Neural progenitor cell (in vitro differentiated cells): ENCODE measurements around the gene GNG3. TPM values are rescaled to one million over a fixed set of nuclear protein-coding genes. Genes with fewer than 3 reads are reported as not detected.

Experiments
- DNase-seq: peaks from one replicate; pipeline ENCODE4 v3.0.0-alpha.2; 2016; ENCODE audit warnings: low spot score
- H2AFZ ChIP-seq: fragments of 200-600 bp; sonication (generic); replicated peaks from 2 replicates; pipeline ENCODE4 v1.6.1; 2016; ENCODE audit warnings: antibody characterized with exemption
- H3F3A ChIP-seq: fragments of 200-600 bp; sonication (generic); 2 replicates; pipeline ENCODE4 v1.6.1; 2016; ENCODE audit warnings: antibody characterized with exemption, low read depth
- H3K27ac ChIP-seq: fragments of 200-600 bp; sonication (generic); 2 replicates; pipeline ENCODE4 v1.5.1; 2016; ENCODE audit warnings: mild to moderate bottlenecking
- H3K27me3 ChIP-seq: fragments of 200-600 bp; sonication (generic); 2 replicates; pipeline ENCODE4 v1.6.1; 2016; ENCODE audit warnings: mild to moderate bottlenecking, moderate library complexity
- H3K36me3 ChIP-seq: fragments of 200-600 bp; sonication (generic); 2 replicates; pipeline ENCODE4 v1.5.1; 2016
- H3K4me1 ChIP-seq: fragments of 200-600 bp; sonication (generic); 2 replicates; pipeline ENCODE4 v1.6.1; 2016; ENCODE audit warnings: mixed run types
- H3K4me2 ChIP-seq: fragments of 200-600 bp; sonication (generic); 2 replicates; pipeline ENCODE4 v1.6.1; 2016
- H3K4me3 ChIP-seq: fragments of 200-600 bp; sonication (generic); 2 replicates; pipeline ENCODE4 v1.5.1; 2016
- H3K79me2 ChIP-seq: fragments of 200-600 bp; sonication (generic); 2 replicates; pipeline ENCODE4 v1.6.1; 2016; ENCODE audit warnings: low read depth
- H3K9ac ChIP-seq: fragments of 200-600 bp; sonication (generic); 2 replicates; pipeline ENCODE4 v1.6.1; 2016
- H3K9me3 ChIP-seq: fragments of 200-600 bp; sonication (generic); 2 replicates; pipeline ENCODE4 v1.5.1; 2016; ENCODE audit warnings: low read depth
- H4K20me1 ChIP-seq: fragments of 200-600 bp; sonication (generic); 2 replicates; pipeline ENCODE4 v1.6.1; 2016; ENCODE audit warnings: low read depth
- H3K27ac Mint-ChIP-seq: 3 replicates; pipeline ENCODE4 v1.8.0; 2021; ENCODE audit warnings: mixed read lengths
- H3K27me3 Mint-ChIP-seq: 2 replicates; pipeline ENCODE4 v1.8.0; 2022; ENCODE audit warnings: low read depth, mild to moderate bottlenecking, inconsistent platforms, moderate library complexity, mixed read lengths; ENCODE audit not compliant: insufficient read depth
- H3K36me3 Mint-ChIP-seq: 3 replicates; pipeline ENCODE4 v1.8.0; 2021; ENCODE audit warnings: mixed read lengths
- H3K4me1 Mint-ChIP-seq: 3 replicates; pipeline ENCODE4 v1.8.0; 2021; ENCODE audit warnings: mixed read lengths
- H3K4me3 Mint-ChIP-seq: 3 replicates; pipeline ENCODE4 v1.8.0; 2021; ENCODE audit warnings: mild to moderate bottlenecking, moderate library complexity, mixed read lengths
- H3K9me3 Mint-ChIP-seq: 3 replicates; pipeline ENCODE4 v1.8.0; 2020; ENCODE audit warnings: mixed read lengths
- EZH2 ChIP-seq: fragments of 200-600 bp; sonication (generic); IDR thresholded peaks from 2 replicates; pipeline ENCODE4 v1.6.1; 2017; ENCODE audit warnings: antibody characterized with exemption, mild to moderate bottlenecking, moderate library complexity
- EZH2phosphoT487 ChIP-seq: fragments of 200-600 bp; sonication (generic); IDR thresholded peaks from 2 replicates; pipeline ENCODE4 v1.6.1; 2017; ENCODE audit warnings: antibody characterized with exemption
- total RNA-seq: library from RNA; depleted of rRNA; stranded (reverse); fragments of >200 nt; gene quantifications from 2 replicates; pipeline ENCODE4 v1.2.3, GENCODE V29; 2015; ENCODE audit warnings: low replicate concordance
- TF ChIP-seq, protein P1 (sequence below): fragments of 200-600 bp; sonication (generic); IDR thresholded peaks from 2 replicates; pipeline ENCODE4 v1.5.1; 2017; ENCODE audit warnings: antibody characterized with exemption, mild to moderate bottlenecking

GNG3 gene
- total RNA-seq, 1 donor from 2014 or later: not detected

DNA sequence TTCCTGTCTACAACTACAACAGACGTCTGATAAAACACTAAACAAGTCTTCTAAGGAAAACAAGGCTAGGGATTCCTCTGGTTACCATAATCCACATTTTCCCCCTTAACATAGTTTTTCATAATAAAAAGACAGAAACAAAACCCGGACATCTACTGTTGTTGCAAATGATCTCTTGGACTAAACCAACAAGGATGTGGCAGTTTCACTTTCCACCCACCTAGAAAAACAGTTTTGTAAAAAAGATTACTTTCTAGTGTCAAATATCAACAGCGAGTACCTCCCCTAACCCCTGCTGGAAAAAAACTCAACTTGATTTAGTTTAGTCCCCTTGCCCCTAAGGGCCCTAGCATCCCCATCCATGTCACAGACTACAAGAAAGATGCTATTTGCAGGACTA, 5.4 kb downstream of the GNG3 start:
- Histone ChIP-seq H3K4me2 (no peak overlapping the region), H3F3A (peaks cover 87% of the 10 kb centered on the region), H3K4me3 (no peak overlapping the region), H2AFZ (no peak overlapping the region), H3K4me1 (peaks cover 12% of the 10 kb centered on the region), H3K9me3 (no peaks in the 10 kb centered on the region), H4K20me1 (peaks cover 4% of the 10 kb centered on the region), H3K79me2 (peaks cover 18% of the 10 kb centered on the region), H3K27me3 (no peaks in the 10 kb centered on the region), H3K27ac (no peak overlapping the region), H3K9ac (no peak overlapping the region), H3K36me3 (peaks cover 17% of the 10 kb centered on the region)
- TF ChIP-seq, protein P1, sequence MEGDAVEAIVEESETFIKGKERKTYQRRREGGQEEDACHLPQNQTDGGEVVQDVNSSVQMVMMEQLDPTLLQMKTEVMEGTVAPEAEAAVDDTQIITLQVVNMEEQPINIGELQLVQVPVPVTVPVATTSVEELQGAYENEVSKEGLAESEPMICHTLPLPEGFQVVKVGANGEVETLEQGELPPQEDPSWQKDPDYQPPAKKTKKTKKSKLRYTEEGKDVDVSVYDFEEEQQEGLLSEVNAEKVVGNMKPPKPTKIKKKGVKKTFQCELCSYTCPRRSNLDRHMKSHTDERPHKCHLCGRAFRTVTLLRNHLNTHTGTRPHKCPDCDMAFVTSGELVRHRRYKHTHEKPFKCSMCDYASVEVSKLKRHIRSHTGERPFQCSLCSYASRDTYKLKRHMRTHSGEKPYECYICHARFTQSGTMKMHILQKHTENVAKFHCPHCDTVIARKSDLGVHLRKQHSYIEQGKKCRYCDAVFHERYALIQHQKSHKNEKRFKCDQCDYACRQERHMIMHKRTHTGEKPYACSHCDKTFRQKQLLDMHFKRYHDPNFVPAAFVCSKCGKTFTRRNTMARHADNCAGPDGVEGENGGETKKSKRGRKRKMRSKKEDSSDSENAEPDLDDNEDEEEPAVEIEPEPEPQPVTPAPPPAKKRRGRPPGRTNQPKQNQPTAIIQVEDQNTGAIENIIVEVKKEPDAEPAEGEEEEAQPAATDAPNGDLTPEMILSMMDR: no peak
- TF ChIP-seq EZH2phosphoT487 (no peak), EZH2 (no peak)
- peaks cover 10% of the 10 kb centered on the region for H3K27me3 Mint-ChIP-seq
- H3K4me1 Mint-ChIP-seq: peaks cover 26% of the 10 kb centered on the region
- peaks cover 48% of the 10 kb centered on the region for H3K36me3 Mint-ChIP-seq
- H3K9me3 Mint-ChIP-seq: no peaks in the 10 kb centered on the region
- DNase-seq: no peak
- H3K4me3 Mint-ChIP-seq: no peak overlapping the region
- no peak overlapping the region for H3K27ac Mint-ChIP-seq

DNA sequence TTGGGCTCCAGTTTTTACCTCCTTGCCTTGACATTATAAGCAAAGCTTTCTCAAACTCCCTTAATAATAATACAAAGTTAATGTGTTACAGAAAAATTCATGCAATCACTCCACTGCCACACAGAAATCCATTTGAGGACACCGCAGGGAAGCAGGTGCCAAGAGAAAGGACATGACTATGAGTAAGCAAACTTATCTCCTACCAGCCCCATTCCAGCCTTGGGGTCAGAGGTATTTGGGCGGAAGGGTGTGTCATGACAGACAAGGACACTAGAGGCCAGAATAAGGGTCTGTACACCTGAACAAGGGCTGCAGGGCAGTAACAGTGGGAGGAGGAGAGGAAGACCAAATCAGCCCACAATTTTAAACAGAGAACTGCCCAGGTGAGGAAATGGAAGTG, 5.9 kb downstream of the GNG3 start:
- Histone ChIP-seq H3K9ac (no peak overlapping the region), H3K9me3 (no peaks in the 10 kb centered on the region), H2AFZ (no peak overlapping the region), H3K4me3 (no peak overlapping the region), H3K27ac (no peak overlapping the region), H3F3A (peaks cover 88% of the 10 kb centered on the region), H3K36me3 (peaks cover 17% of the 10 kb centered on the region), H3K4me2 (no peak overlapping the region), H3K27me3 (no peaks in the 10 kb centered on the region), H3K79me2 (peaks cover 23% of the 10 kb centered on the region), H3K4me1 (peaks cover 8% of the 10 kb centered on the region), H4K20me1 (peaks cover 7% of the 10 kb centered on the region)
- no peak for TF ChIP-seq EZH2
- no peak for TF ChIP-seq EZH2phosphoT487
- TF ChIP-seq, protein P1: no peak
- Mint-ChIP-seq H3K27ac (peak overlapping the region; percentile 24), H3K36me3 (peaks cover 52% of the 10 kb centered on the region), H3K4me3 (peak overlapping the region; percentile 41), H3K4me1 (peaks cover 21% of the 10 kb centered on the region), H3K27me3 (peaks cover 8% of the 10 kb centered on the region), H3K9me3 (no peaks in the 10 kb centered on the region)
- no peak for DNase-seq

DNA sequence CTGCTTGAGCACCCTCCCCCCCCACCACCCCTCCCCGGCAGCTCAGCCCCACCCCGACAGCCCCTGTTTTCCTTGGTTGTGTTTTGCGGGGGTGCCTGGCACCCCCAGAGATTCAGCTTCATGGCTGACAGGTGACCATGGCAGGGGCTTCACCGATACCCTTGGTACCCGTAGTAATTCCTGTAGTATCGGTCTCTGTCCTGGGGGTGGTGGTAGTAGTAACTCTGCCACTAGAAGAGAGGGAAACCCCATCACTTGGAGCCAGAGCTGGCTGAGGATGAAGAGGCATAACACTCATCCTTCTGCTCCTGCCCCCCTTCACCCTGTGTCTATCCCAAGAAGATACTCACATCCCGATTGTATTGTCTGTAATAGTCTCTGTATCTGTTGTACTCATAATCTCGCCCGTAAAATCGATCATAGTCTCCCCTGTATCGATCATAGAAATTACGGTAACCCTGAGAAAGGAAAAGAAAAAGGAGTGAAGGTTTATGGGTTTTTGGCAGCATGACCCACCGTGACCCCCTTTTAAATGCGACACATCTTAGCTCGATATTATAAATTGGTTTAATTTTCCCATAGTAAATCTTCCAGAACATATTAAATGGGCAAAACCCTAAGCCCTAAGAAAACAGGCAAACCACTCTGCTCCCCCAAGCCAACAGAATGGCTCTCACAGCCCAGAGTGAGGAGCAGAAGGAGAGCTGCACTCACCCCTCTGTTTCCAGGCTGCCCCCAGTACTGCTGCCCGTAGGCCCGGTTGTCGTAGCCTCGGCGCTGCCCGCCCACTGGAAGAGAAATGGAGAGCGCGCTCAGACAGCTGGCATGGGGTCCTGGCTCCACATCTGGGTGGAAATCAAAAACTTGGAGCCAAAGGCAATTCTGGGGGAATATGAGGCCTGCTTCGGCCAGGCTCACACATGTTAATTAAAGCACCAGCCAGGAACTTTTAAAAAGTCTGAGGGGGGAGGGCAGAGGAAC, 8.0 kb downstream of the GNG3 start:
- Histone ChIP-seq H4K20me1 (peaks cover 11% of the 10 kb centered on the region), H3K27me3 (no peaks in the 10 kb centered on the region), H3K36me3 (peaks cover 26% of the 10 kb centered on the region), H3K79me2 (peaks cover 42% of the 10 kb centered on the region), H2AFZ (no peak overlapping the region), H3K4me3 (no peak overlapping the region), H3K9me3 (no peaks in the 10 kb centered on the region), H3K9ac (no peak overlapping the region), H3K4me2 (no peak overlapping the region), H3K4me1 (no peaks in the 10 kb centered on the region), H3F3A (peaks cover 83% of the 10 kb centered on the region), H3K27ac (peak overlapping the region; percentile 37)
- TF ChIP-seq, protein P1: no peak
- TF ChIP-seq EZH2: no peak
- TF ChIP-seq EZH2phosphoT487: no peak
- H3K4me1 Mint-ChIP-seq: peaks cover 2% of the 10 kb centered on the region
- no peak for DNase-seq
- peaks cover 61% of the 10 kb centered on the region for H3K36me3 Mint-ChIP-seq
- no peak overlapping the region for H3K4me3 Mint-ChIP-seq
- peaks cover 2% of the 10 kb centered on the region for H3K27me3 Mint-ChIP-seq
- no peak overlapping the region for H3K27ac Mint-ChIP-seq
- no peaks in the 10 kb centered on the region for H3K9me3 Mint-ChIP-seq
